ENCODE measurements around the gene ETFA. TPM values are rescaled to one million over a fixed set of nuclear protein-coding genes. Genes with fewer than 3 reads are reported as not detected.

The ETFA gene
- total and polyA plus RNA-seq, 10 of the 15 experiments (the other 5 are each of a cell fraction or from before 2014, with no cell fraction given): 114 to 331 (median 152) TPM

GRCh38 chr15:76343313-76343996, 32.2 kb upstream of the ETFA start (continued):
- no peak for TF ChIP-seq ZNF592 (IDR thresholded peaks at IDR 0.05)
- TF ChIP-seq RAD51 (IDR thresholded peaks at IDR 0.05): no peak
- TF ChIP-seq TARDBP (IDR thresholded peaks at IDR 0.05; ENCODE audit: borderline replicate concordance): no peak
- no peak for TF ChIP-seq ZBTB4 (CRISPR knock-in tag; IDR thresholded peaks at IDR 0.05)
- TF ChIP-seq KDM1A (IDR thresholded peaks at IDR 0.05; ENCODE audit: borderline replicate concordance): no peak

All from GM12878 (cell line).